Endometrial microvascular endothelial cells (primary cell): ENCODE measurements around the gene CABLES1. TPM values are rescaled to one million over a fixed set of nuclear protein-coding genes. Genes with fewer than 3 reads are reported as not detected.

ENCODE experiments used
- in situ Hi-C: cut with HindIII; loops from 2 replicates; pipeline ENCODE4 v1.10.0; 2017; ENCODE audit warnings: low sequenced_read_pairs, low pct_unique_long_range_greater_than_20kb; ENCODE audit errors: inconsistent ontology term
- total RNA-seq: library from RNA; depleted of rRNA; stranded (reverse); fragments of >200 nt; gene quantifications from one replicate; pipeline ENCODE4 v1.2.3, GENCODE V29; 2015; ENCODE audit errors: inconsistent ontology term

Gene CABLES1
- total RNA-seq, 1 donor from 2014 or later: 12.6 TPM

GRCh38 chr18:23302851-23303527 is 167.7 kb downstream of the CABLES1 start:
- in situ Hi-C loops: no loop called here

GRCh38 chr18:23306822-23307221 is 171.5 kb downstream of the CABLES1 start:
- in situ Hi-C loops: no loop called here

- in situ Hi-C loops: no loop called here
Measured at GRCh38 chr18:23307567-23308295, 172.4 kb downstream of the CABLES1 start.

Other genes with a start within 250 kb of the CABLES1 start
- gene RBBP8, start 202.2 kb upstream of the CABLES1 start, total RNA-seq: 12.6 TPM